B cell (primary cell): ENCODE results near the gene PRX. TPM values are rescaled to one million over a fixed set of nuclear protein-coding genes. Genes with fewer than 3 reads are reported as not detected.

Source experiments
- ATAC-seq: fragments of 200-7000 bp; cut with Tn5 transposase; one replicate; pipeline ENCODE4 v1.10.0; 2021; ENCODE audit warnings: low read depth, mild to moderate bottlenecking, moderate number of reproducible peaks, moderate library complexity
- CTCF ChIA-PET: fragments of 350-600 bp; sonication (Branson Sonifier 250); formaldehyde crosslinking; loops from one replicate; lab custom pipeline; 2021; ENCODE audit warnings: antibody characterized with exemption, inconsistent platforms; lab: Charles Lee
- POLR2A ChIA-PET: fragments of 350-600 bp; sonication (Branson Sonifier 250); formaldehyde crosslinking; loops from one replicate; lab custom pipeline; 2021; ENCODE audit warnings: antibody characterized with exemption; lab: Charles Lee
- DNase-seq: peaks from one replicate; pipeline ENCODE4 v3.0.0; 2013
- H2AFZ ChIP-seq: 2 replicates; pipeline ENCODE4 v1.6.1; 2012; ENCODE audit warnings: mild to moderate bottlenecking, low read depth, low read length; ENCODE audit not compliant: insufficient read depth, poor library complexity, severe bottlenecking
- H3K27ac ChIP-seq, 2 donors: 1 replicate in 1 of 2; 2 replicates in 1 of 2; pipeline ENCODE4 v1.5.1; 2012 to 2013; ENCODE audit warnings: low read length in 2 of 2, mild to moderate bottlenecking in 2 of 2, moderate library complexity in 1 of 2
- H3K27me3 ChIP-seq, 4 experiments: fragments of 200-600 bp in 1 of 4; sonication (generic) in 1 of 4; replicated peaks in 1 of 4; 1 replicate in 2 of 4; 2 replicates in 2 of 4; pipeline versions ENCODE4 v1.6.1 to v1.7.0; 2013 to 2016; ENCODE audit warnings: low read length in 3 of 4, mild to moderate bottlenecking in 2 of 4, mixed read lengths in 1 of 4, moderate library complexity in 1 of 4; ENCODE audit not compliant: insufficient read depth in 4 of 4, control insufficient read depth in 3 of 4; ENCODE audit errors: control extremely low read depth in 1 of 4
- H3K36me3 ChIP-seq, 2 experiments: replicated peaks in 1 of 2; 1 replicate in 1 of 2; 2 replicates in 1 of 2; pipeline versions ENCODE4 v1.6.1 to v1.7.1; 2013; ENCODE audit warnings: low read length in 1 of 2; ENCODE audit not compliant: insufficient read depth in 2 of 2, control insufficient read depth in 1 of 2; ENCODE audit errors: control extremely low read depth in 1 of 2, extremely low read depth in 1 of 2
- H3K4me1 ChIP-seq, 2 donors: fragments of 200-600 bp in 1 of 2; sonication (generic) in 1 of 2; 1 replicate in 1 of 2; 2 replicates in 1 of 2; pipeline versions ENCODE4 v1.5.1 to v1.6.1; 2013 to 2017; ENCODE audit warnings: low read length in 2 of 2; ENCODE audit not compliant: control insufficient read depth in 2 of 2, insufficient read depth in 2 of 2
- H3K4me2 ChIP-seq: replicated peaks from 2 replicates; pipeline ENCODE3; 2012; ENCODE audit warnings: mild to moderate bottlenecking, low read depth, low read length; ENCODE audit not compliant: poor library complexity, severe bottlenecking
- H3K4me3 ChIP-seq, 5 experiments: fragments of 200-600 bp in 1 of 5; sonication (generic) in 1 of 5; 1 replicate in 3 of 5; 2 replicates in 2 of 5; pipeline versions ENCODE4 v1.5.1 to v1.7.0; 2011 to 2016; ENCODE audit warnings: low read length in 4 of 5, mild to moderate bottlenecking in 4 of 5, low read depth in 2 of 5, control low read depth in 1 of 5, moderate library complexity in 1 of 5; ENCODE audit not compliant: insufficient read depth in 1 of 5; ENCODE audit errors: control extremely low read depth in 1 of 5, extremely low read depth in 1 of 5
- H3K79me2 ChIP-seq: fragments of 200-600 bp; sonication (generic); one replicate; pipeline ENCODE4 v1.6.0; 2016; ENCODE audit warnings: low read length; ENCODE audit not compliant: control insufficient read depth, insufficient read depth
- H3K9ac ChIP-seq: fragments of 200-600 bp; sonication (generic); 2 replicates; pipeline ENCODE4 v1.6.1; 2017; ENCODE audit warnings: mild to moderate bottlenecking, low read length, moderate library complexity
- H3K9me3 ChIP-seq, 3 donors: one replicate each; pipeline versions ENCODE4 v1.6.1 to v1.7.1; 2013; ENCODE audit warnings: low read length in 2 of 3; ENCODE audit not compliant: control insufficient read depth in 2 of 3, insufficient read depth in 1 of 3; ENCODE audit errors: control extremely low read depth in 1 of 3
- H4K20me1 ChIP-seq: 2 replicates; pipeline ENCODE4 v1.6.0; 2012; ENCODE audit warnings: mild to moderate bottlenecking, low read length; ENCODE audit not compliant: insufficient read depth, control insufficient read depth, poor library complexity, severe bottlenecking
- H3K27ac Mint-ChIP-seq: one replicate; pipeline ENCODE4 v1.8.0; 2021; ENCODE audit warnings: mixed read lengths
- H3K27me3 Mint-ChIP-seq: one replicate; pipeline ENCODE4 v1.8.0; 2021; ENCODE audit warnings: mixed read lengths
- H3K4me1 Mint-ChIP-seq: one replicate; pipeline ENCODE4 v1.8.0; 2021; ENCODE audit warnings: mixed read lengths
- H3K4me3 Mint-ChIP-seq: one replicate; pipeline ENCODE4 v1.8.0; 2021; ENCODE audit warnings: mixed read lengths
- H3K9me3 Mint-ChIP-seq: one replicate; pipeline ENCODE4 v1.8.0; 2022; ENCODE audit warnings: mixed read lengths; ENCODE audit not compliant: insufficient read depth
- EZH2 ChIP-seq: IDR thresholded peaks from 2 replicates; pipeline ENCODE4 v1.6.1; 2012; ENCODE audit warnings: borderline replicate concordance, low read depth, mild to moderate bottlenecking, moderate library complexity, low read length; ENCODE audit not compliant: insufficient read depth, poor library complexity, severe bottlenecking
- WGBS: methylation state at CpG from one replicate; pipeline ENCODE4 v1.1.5; 2013; ENCODE audit warnings: missing lambda C conversion rate; ENCODE audit not compliant: insufficient coverage; 5-methylcytosine and 5-hydroxymethylcytosine counted together
- intact Hi-C: fragments of 100-400 bp; cut with micrococcal nuclease; formaldehyde crosslinking; loops from one replicate; pipeline ENCODE4 v1.10.0; 2022
- polyA plus RNA-seq: library from polyadenylated mRNA; depleted of rRNA; stranded (reverse); fragments of >200 nt; gene quantifications from 2 replicates; pipeline ENCODE4 v1.2.3, GENCODE V29; 2012
- total RNA-seq, 2 donors: library from RNA; stranded (reverse); fragments of 120-200 nt in 1 of 2; gene quantifications; 1 replicate in 1 of 2; 2 replicates in 1 of 2; pipeline versions ENCODE4 v1.2.3 to v1.2.4, GENCODE V29; 2013 to 2022
- TF ChIP-seq, protein P1 (sequence below): fragments of 200-600 bp; IDR thresholded peaks from one replicate; pipeline ENCODE4 v1.8.0; 2022; ENCODE audit warnings: antibody characterized with exemption, mild to moderate bottlenecking

The PRX gene
- total and polyA plus RNA-seq, 2 donors (not counting 1 experiment from before 2014, with no cell fraction given): 1.1 to 2.5 TPM

DNA sequence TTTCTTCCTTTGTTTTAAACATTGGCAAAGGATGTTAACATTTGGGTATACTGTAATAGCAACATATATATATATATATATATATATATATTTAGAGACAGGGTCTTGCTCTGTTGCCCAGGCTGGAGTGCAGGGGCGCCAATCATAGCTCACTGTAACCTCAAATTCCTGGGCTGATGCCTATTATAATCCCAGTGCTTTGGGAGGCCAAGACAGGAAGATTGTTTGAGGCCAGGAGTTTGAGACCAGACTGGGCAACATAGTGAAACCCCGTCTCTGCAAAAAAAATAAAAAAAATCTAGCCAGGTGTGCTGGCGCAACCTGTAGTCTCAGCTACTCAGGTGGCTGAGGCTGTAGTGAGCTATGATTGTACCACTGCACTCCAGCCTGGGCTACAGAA, 47.0 kb upstream of the PRX start:
- ChIA-PET POLR2A (no interaction called here), CTCF (no interaction called here)
- H3K27me3 Mint-ChIP-seq: no peaks in the 10 kb centered on the region
- Histone ChIP-seq H3K27ac (no peak overlapping the region), H2AFZ (no peak overlapping the region), H3K4me1 (peaks cover 15 to 23% of the 10 kb centered on the region in 2 donors), H3K9ac (no peak overlapping the region), H3K79me2 (no peaks in the 10 kb centered on the region), H3K9me3 (peaks cover 0 to 5% (median 0%) of the 10 kb centered on the region in 3 donors), H3K36me3 (no peaks in the 10 kb centered on the region), H3K4me2 (no peak overlapping the region), H3K27me3 (no peaks in the 10 kb centered on the region), H4K20me1 (no peaks in the 10 kb centered on the region), H3K4me3 (no peak overlapping the region)
- DNase-seq (no peak), ATAC-seq (no peak)
- 92% methylated on average over 2 of the region's 3 CpGs for WGBS
- peaks cover 25% of the 10 kb centered on the region for H3K4me1 Mint-ChIP-seq
- H3K4me3 Mint-ChIP-seq: no peak overlapping the region
- TF ChIP-seq, protein P1, sequence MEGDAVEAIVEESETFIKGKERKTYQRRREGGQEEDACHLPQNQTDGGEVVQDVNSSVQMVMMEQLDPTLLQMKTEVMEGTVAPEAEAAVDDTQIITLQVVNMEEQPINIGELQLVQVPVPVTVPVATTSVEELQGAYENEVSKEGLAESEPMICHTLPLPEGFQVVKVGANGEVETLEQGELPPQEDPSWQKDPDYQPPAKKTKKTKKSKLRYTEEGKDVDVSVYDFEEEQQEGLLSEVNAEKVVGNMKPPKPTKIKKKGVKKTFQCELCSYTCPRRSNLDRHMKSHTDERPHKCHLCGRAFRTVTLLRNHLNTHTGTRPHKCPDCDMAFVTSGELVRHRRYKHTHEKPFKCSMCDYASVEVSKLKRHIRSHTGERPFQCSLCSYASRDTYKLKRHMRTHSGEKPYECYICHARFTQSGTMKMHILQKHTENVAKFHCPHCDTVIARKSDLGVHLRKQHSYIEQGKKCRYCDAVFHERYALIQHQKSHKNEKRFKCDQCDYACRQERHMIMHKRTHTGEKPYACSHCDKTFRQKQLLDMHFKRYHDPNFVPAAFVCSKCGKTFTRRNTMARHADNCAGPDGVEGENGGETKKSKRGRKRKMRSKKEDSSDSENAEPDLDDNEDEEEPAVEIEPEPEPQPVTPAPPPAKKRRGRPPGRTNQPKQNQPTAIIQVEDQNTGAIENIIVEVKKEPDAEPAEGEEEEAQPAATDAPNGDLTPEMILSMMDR: no peak
- no peak for TF ChIP-seq EZH2
- intact Hi-C loops: no loop called here
- no peaks in the 10 kb centered on the region for H3K9me3 Mint-ChIP-seq
- no peak overlapping the region for H3K27ac Mint-ChIP-seq

DNA sequence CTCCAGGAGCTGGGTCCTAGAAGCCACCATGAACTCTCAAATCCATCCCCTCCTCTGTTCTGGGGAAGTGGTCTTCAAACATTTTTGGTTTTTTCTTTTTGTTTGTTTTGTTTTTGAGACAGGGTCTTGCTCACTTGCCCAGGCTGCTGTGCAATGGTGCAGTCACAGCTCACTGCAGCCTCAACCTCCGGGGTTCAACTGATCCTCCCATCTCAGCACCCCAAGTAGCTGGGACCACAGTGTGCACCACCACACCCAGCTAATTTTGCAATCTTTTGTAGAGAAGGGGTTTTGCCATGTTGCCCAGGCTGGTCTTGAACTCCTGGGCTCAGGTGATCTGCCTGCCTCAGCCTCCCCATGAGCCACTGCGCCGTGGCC, 45.4 kb upstream of the PRX start:
- Histone ChIP-seq H3K27ac (no peak overlapping the region), H3K9ac (no peak overlapping the region), H3K36me3 (no peaks in the 10 kb centered on the region), H3K9me3 (peaks cover 0 to 5% (median 0%) of the 10 kb centered on the region in 3 donors), H3K79me2 (no peaks in the 10 kb centered on the region), H3K27me3 (no peaks in the 10 kb centered on the region), H3K4me2 (no peak overlapping the region), H3K4me3 (no peak overlapping the region), H3K4me1 (peaks cover 10 to 14% of the 10 kb centered on the region in 2 donors), H2AFZ (no peak overlapping the region), H4K20me1 (no peaks in the 10 kb centered on the region)
- TF ChIP-seq, protein P1: no peak
- TF ChIP-seq EZH2: no peak
- Mint-ChIP-seq H3K9me3 (no peaks in the 10 kb centered on the region), H3K27ac (no peak overlapping the region), H3K4me1 (peaks cover 15% of the 10 kb centered on the region), H3K4me3 (no peak overlapping the region), H3K27me3 (no peaks in the 10 kb centered on the region)
- 83% methylated on average over 1 of the region's 3 CpGs for WGBS
- intact Hi-C loops: no loop called here
- CTCF ChIA-PET: interaction anchor here (0.7 kb wide), 2 partner anchors 133 to 190 kb away, joined by 3 read pairs; no protein-coding TSS in a partner anchor
- DNase-seq (no peak), ATAC-seq (no peak)
- POLR2A ChIA-PET: interaction anchor here (0.6 kb wide), 1 partner anchor 840 kb away, joined by 5 read pairs; no protein-coding TSS in a partner anchor
